ENCODE results near the gene OSBPL7.

The OSBPL7 gene

GRCh38 chr17:47810901-47811635, 10.5 kb downstream of the OSBPL7 start:
- no peak overlapping the region for H3K9ac ChIP-seq
- H3K4me1 ChIP-seq: peaks cover 5% of the 10 kb centered on the region
- no peak overlapping the region for H2AFZ ChIP-seq
- no peaks in the 10 kb centered on the region for H3K9me3 ChIP-seq (ENCODE audit: control insufficient read depth, low read length)
- H3K4me2 ChIP-seq (ENCODE audit: low read length): no peak overlapping the region
- H3K27ac ChIP-seq: no peak overlapping the region
- no peaks in the 10 kb centered on the region for H3K36me3 ChIP-seq (ENCODE audit: control insufficient read depth, insufficient read depth, low read length)
- H3K27me3 ChIP-seq (ENCODE audit: control insufficient read depth, insufficient read depth, low read length): no peaks in the 10 kb centered on the region
- no peak overlapping the region for H3K4me3 ChIP-seq (ENCODE audit: low read depth, low read length)
- TF ChIP-seq CTCF (IDR thresholded peaks at IDR 0.05): no peak
- H3K79me2 ChIP-seq: no peaks in the 10 kb centered on the region

- Histone ChIP-seq H3K9me3 (ENCODE audit: control insufficient read depth, low read length) (no peaks in the 10 kb centered on the region), H3K27ac (no peak overlapping the region), H3K36me3 (ENCODE audit: control insufficient read depth, insufficient read depth, low read length) (no peaks in the 10 kb centered on the region), H2AFZ (peak overlapping the region; percentile 29), H3K4me3 (ENCODE audit: low read depth, low read length) (no peak overlapping the region), H3K27me3 (ENCODE audit: control insufficient read depth, insufficient read depth, low read length) (no peaks in the 10 kb centered on the region), H3K4me2 (ENCODE audit: low read length) (no peak overlapping the region), H3K4me1 (peaks cover 5% of the 10 kb centered on the region), H3K9ac (no peak overlapping the region), H3K79me2 (no peaks in the 10 kb centered on the region)
- no peak for TF ChIP-seq CTCF (IDR thresholded peaks at IDR 0.05)
Observed at GRCh38 chr17:47810200-47810821, 11.3 kb downstream of the OSBPL7 start.

DNA sequence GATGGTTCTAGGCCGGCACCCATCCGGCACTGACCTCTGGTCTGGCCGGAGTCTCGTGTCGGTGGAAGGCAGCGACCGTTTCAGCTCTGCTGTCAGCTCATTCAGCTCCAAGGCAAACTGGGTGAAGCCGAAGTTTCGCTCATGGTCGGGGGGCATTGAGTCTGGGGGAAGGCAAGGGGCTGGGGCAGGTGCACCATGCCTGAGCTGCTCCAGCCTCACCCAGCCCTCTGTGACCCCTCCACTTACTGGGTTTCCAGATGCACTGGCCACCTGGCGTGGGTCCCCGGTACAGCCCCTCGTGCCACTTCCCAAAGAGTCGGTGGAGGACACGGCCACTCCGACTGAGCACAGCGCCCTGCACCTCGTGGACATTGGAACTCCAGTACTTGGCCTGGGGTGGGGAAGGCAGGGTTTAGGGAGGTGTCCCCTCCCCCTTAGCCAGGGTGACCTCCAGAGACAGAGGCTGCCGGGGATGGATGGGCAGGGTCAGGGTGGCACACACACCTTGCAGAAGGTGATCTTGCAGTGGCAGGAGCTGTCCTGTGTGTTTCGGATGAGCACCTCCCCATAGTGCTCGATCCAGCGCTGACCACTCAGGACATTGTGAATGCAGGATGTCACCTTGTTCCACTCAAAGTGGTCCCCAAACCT, 12.6 kb downstream of the OSBPL7 start:
- H3K36me3 ChIP-seq (ENCODE audit: control insufficient read depth, insufficient read depth, low read length): no peaks in the 10 kb centered on the region
- no peaks in the 10 kb centered on the region for H3K79me2 ChIP-seq
- H3K4me2 ChIP-seq (ENCODE audit: low read length): no peak overlapping the region
- H3K9me3 ChIP-seq (ENCODE audit: control insufficient read depth, low read length): no peaks in the 10 kb centered on the region
- no peak for TF ChIP-seq CTCF (IDR thresholded peaks at IDR 0.05)
- H2AFZ ChIP-seq: no peak overlapping the region
- H3K9ac ChIP-seq: no peak overlapping the region
- no peak overlapping the region for H3K27ac ChIP-seq
- H3K4me1 ChIP-seq: peaks cover 5% of the 10 kb centered on the region
- H3K4me3 ChIP-seq (ENCODE audit: low read depth, low read length): no peak overlapping the region
- no peaks in the 10 kb centered on the region for H3K27me3 ChIP-seq (ENCODE audit: control insufficient read depth, insufficient read depth, low read length)

- H3K36me3 ChIP-seq (ENCODE audit: control insufficient read depth, insufficient read depth, low read length): no peaks in the 10 kb centered on the region
- H3K27ac ChIP-seq: no peak overlapping the region
- H3K9me3 ChIP-seq (ENCODE audit: control insufficient read depth, low read length): no peaks in the 10 kb centered on the region
- no peak overlapping the region for H3K4me3 ChIP-seq (ENCODE audit: low read depth, low read length)
- no peaks in the 10 kb centered on the region for H3K27me3 ChIP-seq (ENCODE audit: control insufficient read depth, insufficient read depth, low read length)
- H2AFZ ChIP-seq: no peak overlapping the region
- H3K4me1 ChIP-seq: peaks cover 5% of the 10 kb centered on the region
- no peaks in the 10 kb centered on the region for H3K79me2 ChIP-seq
- H3K9ac ChIP-seq: no peak overlapping the region
- no peak for TF ChIP-seq CTCF (IDR thresholded peaks at IDR 0.05)
- H3K4me2 ChIP-seq (ENCODE audit: low read length): no peak overlapping the region
Observed at GRCh38 chr17:47808036-47808829, 13.4 kb downstream of the OSBPL7 start.
